CD4-positive, alpha-beta memory T cell (primary cell): ENCODE measurements around the gene LYPD8. TPM values are rescaled to one million over a fixed set of nuclear protein-coding genes. Genes with fewer than 3 reads are reported as not detected.
"Not testable (repeated sequence)": the region's sequence is repeated elsewhere in the genome, so short reads cannot be mapped to it uniquely, and the experiment has no call there.

ENCODE experiments used
- CTCF ChIA-PET: fragments of 350-600 bp; sonication (Branson Sonifier 250); formaldehyde crosslinking; loops from one replicate; lab custom pipeline; 2021; ENCODE audit warnings: inconsistent platforms; ENCODE audit not compliant: partially characterized antibody; lab: Charles Lee
- POLR2A ChIA-PET: fragments of 350-600 bp; sonication (Branson Sonifier 250); formaldehyde crosslinking; loops from one replicate; lab custom pipeline; 2021; ENCODE audit not compliant: partially characterized antibody; lab: Charles Lee
- DNase-seq, 5 donors: peaks; one replicate each; pipeline versions ENCODE4 v3.0.0 to v3.0.0-alpha.2; 2020 to 2022; ENCODE audit warnings: mixed read lengths in 1 of 5
- H3K27ac ChIP-seq: one replicate; pipeline ENCODE4 v1.7.0; 2013; ENCODE audit warnings: low read depth, low read length
- H3K27me3 ChIP-seq: 2 replicates; pipeline ENCODE4 v1.7.0; 2013; ENCODE audit warnings: mild to moderate bottlenecking, low read length, moderate library complexity; ENCODE audit not compliant: insufficient read depth
- H3K36me3 ChIP-seq: 2 replicates; pipeline ENCODE4 v1.7.0; 2013; ENCODE audit warnings: mild to moderate bottlenecking, low read length, moderate library complexity; ENCODE audit not compliant: insufficient read depth
- H3K4me1 ChIP-seq: 2 replicates; pipeline ENCODE4 v1.7.0; 2013; ENCODE audit warnings: mild to moderate bottlenecking, low read length, moderate library complexity; ENCODE audit not compliant: insufficient read depth
- H3K4me3 ChIP-seq, 2 donors: one replicate each; pipeline ENCODE4 v1.7.0; 2013; ENCODE audit warnings: low read length in 2 of 2, mild to moderate bottlenecking in 1 of 2
- H3K9me3 ChIP-seq, 2 donors: one replicate each; pipeline ENCODE4 v1.7.0; 2013; ENCODE audit warnings: low read length in 2 of 2, control low read depth in 1 of 2; ENCODE audit not compliant: control insufficient read depth in 1 of 2
- H3K27ac Mint-ChIP-seq, 7 donors: one replicate each; pipeline ENCODE4 v1.8.0; 2020 to 2021; ENCODE audit warnings: mixed read lengths in 7 of 7, mild to moderate bottlenecking in 6 of 7, inconsistent platforms in 3 of 7, moderate library complexity in 3 of 7
- H3K27me3 Mint-ChIP-seq, 2 donors: one replicate each; pipeline ENCODE4 v1.8.0; 2020 to 2021; ENCODE audit warnings: mixed read lengths in 2 of 2
- H3K36me3 Mint-ChIP-seq, 2 donors: one replicate each; pipeline ENCODE4 v1.8.0; 2020 to 2021; ENCODE audit warnings: mixed read lengths in 2 of 2, inconsistent platforms in 1 of 2, mild to moderate bottlenecking in 1 of 2
- H3K4me1 Mint-ChIP-seq, 4 donors: one replicate each; pipeline ENCODE4 v1.8.0; 2020 to 2021; ENCODE audit warnings: mixed read lengths in 4 of 4, mild to moderate bottlenecking in 1 of 4
- H3K4me3 Mint-ChIP-seq, 8 donors: one replicate each; pipeline ENCODE4 v1.8.0; 2020 to 2021; ENCODE audit warnings: mixed read lengths in 8 of 8, mild to moderate bottlenecking in 7 of 8, moderate library complexity in 6 of 8, inconsistent platforms in 3 of 8
- H3K9me3 Mint-ChIP-seq, 8 donors: one replicate each; pipeline ENCODE4 v1.8.0; 2020 to 2021; ENCODE audit warnings: mixed read lengths in 8 of 8, mild to moderate bottlenecking in 5 of 8, inconsistent platforms in 3 of 8, moderate library complexity in 1 of 8
- intact Hi-C: fragments of 100-400 bp; cut with micrococcal nuclease; formaldehyde crosslinking; loops from one replicate; pipeline ENCODE4 v1.15.1; 2023
- polyA plus RNA-seq, 2 donors: library from polyadenylated mRNA; unstranded; fragments of 300-500 nt; fragmentation: Illumina TruSeq; gene quantifications; one replicate each; pipeline ENCODE4 v1.2.3, GENCODE V29; 2021
- total RNA-seq, 2 experiments: library from RNA; stranded (reverse); gene quantifications; one replicate each; pipeline ENCODE4 v1.2.3, GENCODE V29; 2021

Gene LYPD8
- total and polyA plus RNA-seq, 4 experiments from 2014 or later = not detected

DNA sequence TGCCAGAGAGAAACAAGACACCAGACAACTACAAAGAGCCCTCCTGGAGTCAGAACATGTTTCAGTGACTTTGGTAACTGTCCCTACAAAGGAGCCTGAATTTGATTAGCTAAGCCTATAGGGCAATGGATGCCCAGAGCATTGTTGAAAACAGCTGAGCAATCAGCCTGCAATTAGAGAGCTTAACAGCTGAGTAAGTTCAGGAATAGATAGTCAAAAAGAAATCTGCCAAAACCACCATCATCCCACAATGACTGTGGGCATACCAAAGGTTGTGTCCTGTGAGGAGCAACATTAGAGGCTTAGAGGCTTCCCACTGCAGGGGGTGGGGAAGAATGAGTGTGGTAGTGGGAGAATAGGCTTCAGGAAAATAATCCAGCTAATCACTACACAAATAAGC is 38.0 kb upstream of the LYPD8 start:
- peaks cover 4 to 19% of the 10 kb centered on the region in 2 donors for H3K27me3 Mint-ChIP-seq

DNA sequence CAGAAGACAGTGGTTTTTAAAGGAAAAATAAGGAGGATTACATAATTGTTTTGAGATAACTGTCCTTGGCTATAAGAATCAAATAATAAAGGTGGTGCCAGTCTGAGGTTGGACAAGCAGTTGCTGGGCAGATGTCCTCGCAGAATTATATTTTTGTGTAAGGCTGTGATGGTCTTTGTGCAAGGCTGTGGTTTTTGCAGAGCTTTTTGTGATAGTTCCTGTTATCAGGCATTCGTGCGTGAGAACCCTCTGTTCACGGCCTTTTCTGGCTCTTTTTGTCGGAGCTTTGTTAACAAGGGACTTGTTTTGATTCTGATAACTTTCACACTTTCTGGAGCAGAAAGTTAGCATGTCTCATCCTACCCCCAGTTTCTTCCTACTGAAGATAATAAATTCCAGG is 36.8 kb upstream of the LYPD8 start:
- no peaks in the 10 kb centered on the region for H3K9me3 ChIP-seq
- Mint-ChIP-seq H3K4me3 (no peak overlapping the region), H3K4me1 (no peaks in the 10 kb centered on the region), H3K36me3 (peaks cover 1 to 5% of the 10 kb centered on the region in 2 donors), H3K9me3 (peaks cover 0 to 31% (median 20%) of the 10 kb centered on the region in 8 donors), H3K27ac (no peak overlapping the region), H3K27me3 (peaks cover 4 to 19% of the 10 kb centered on the region in 2 donors)
- ChIA-PET POLR2A (no interaction called here), CTCF (no interaction called here)
- no peaks in the 10 kb centered on the region for H3K27me3 ChIP-seq
- no peak overlapping the region for H3K27ac ChIP-seq
- H3K4me1 ChIP-seq = no peaks in the 10 kb centered on the region
- H3K36me3 ChIP-seq = no peaks in the 10 kb centered on the region
- H3K4me3 ChIP-seq = no peak overlapping the region
- intact Hi-C loops = no loop called here
- no peak for DNase-seq

More for the DNA sequence above, 38.0 kb upstream of the LYPD8 start:
- H3K4me3 Mint-ChIP-seq = no peak overlapping the region
- H3K27me3 ChIP-seq = no peaks in the 10 kb centered on the region
- no peaks in the 10 kb centered on the region for H3K36me3 ChIP-seq
- no peak overlapping the region for H3K27ac Mint-ChIP-seq
- no peaks in the 10 kb centered on the region for H3K4me1 Mint-ChIP-seq
- H3K4me1 ChIP-seq = no peaks in the 10 kb centered on the region
- no peak for DNase-seq
- H3K36me3 Mint-ChIP-seq = peaks cover 1 to 5% of the 10 kb centered on the region in 2 donors
- no peak overlapping the region for H3K27ac ChIP-seq
- H3K4me3 ChIP-seq = no peak overlapping the region
- ChIA-PET POLR2A (no interaction called here), CTCF (no interaction called here)
- H3K9me3 Mint-ChIP-seq = peaks cover 0 to 31% (median 20%) of the 10 kb centered on the region in 8 donors
- intact Hi-C loops = no loop called here
- H3K9me3 ChIP-seq = no peaks in the 10 kb centered on the region

DNA sequence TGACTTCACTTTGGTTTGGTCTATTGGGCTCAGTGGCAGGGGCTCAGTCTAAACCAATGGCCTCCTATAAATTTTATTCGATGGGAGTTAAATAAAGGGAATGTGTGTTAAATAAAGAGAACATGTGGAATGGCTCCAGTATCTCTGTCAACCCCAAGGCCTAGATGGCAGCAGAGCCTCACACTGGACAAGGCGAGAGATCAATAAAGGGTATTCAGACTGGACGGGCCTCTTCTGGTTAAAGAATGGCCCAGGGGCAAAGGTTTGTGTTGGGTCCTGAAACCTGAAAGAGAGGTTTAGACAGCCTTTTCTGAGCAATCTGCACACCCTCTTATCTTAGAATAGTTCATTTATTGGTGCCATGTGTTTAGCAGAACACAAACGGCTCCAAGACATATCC is 35.5 kb upstream of the LYPD8 start:
- Mint-ChIP-seq H3K27me3 (peaks cover 5 to 14% of the 10 kb centered on the region in 2 donors), H3K9me3 (peaks cover 0 to 24% (median 14%) of the 10 kb centered on the region in 8 donors), H3K36me3 (peaks cover 1 to 5% of the 10 kb centered on the region in 2 donors), H3K4me3 (no peak overlapping the region), H3K27ac (no peak overlapping the region), H3K4me1 (no peaks in the 10 kb centered on the region)
- Histone ChIP-seq H3K9me3 (no peaks in the 10 kb centered on the region), H3K4me3 (no peak overlapping the region), H3K27me3 (no peaks in the 10 kb centered on the region), H3K36me3 (no peaks in the 10 kb centered on the region), H3K4me1 (no peaks in the 10 kb centered on the region), H3K27ac (no peak overlapping the region)
- CTCF ChIA-PET = no interaction called here
- no peak for DNase-seq
- intact Hi-C loops = no loop called here
- POLR2A ChIA-PET = no interaction called here

DNA sequence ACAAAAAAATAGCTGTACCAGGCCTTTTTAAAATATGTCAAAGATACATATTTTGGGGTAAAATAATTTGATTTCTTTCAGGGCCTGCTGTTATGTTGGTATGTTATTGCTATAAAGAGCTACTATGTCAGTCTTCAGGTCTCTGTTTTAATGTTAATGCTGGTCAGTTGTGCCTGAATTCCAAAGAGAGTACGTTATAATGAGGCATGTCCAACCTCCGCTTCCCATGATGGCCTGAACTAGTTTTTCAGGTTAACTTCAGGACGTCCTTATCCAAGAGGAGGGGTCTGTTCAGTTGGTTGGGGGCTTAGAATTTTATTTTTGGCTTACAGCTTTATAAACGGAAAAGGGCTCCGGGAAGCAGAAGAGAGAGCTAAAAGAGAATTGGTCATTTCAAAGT is 34.9 kb upstream of the LYPD8 start:
- no peak overlapping the region for H3K4me3 ChIP-seq
- no peaks in the 10 kb centered on the region for H3K36me3 ChIP-seq
- Mint-ChIP-seq H3K9me3 (peaks cover 0 to 19% (median 11%) of the 10 kb centered on the region in 8 donors), H3K4me3 (no peak overlapping the region), H3K27ac (no peak overlapping the region), H3K4me1 (no peaks in the 10 kb centered on the region), H3K27me3 (peaks cover 5 to 10% of the 10 kb centered on the region in 2 donors), H3K36me3 (peaks cover 1 to 5% of the 10 kb centered on the region in 2 donors)
- no peak overlapping the region for H3K27ac ChIP-seq
- H3K4me1 ChIP-seq = no peaks in the 10 kb centered on the region
- CTCF ChIA-PET = no interaction called here
- intact Hi-C loops = no loop called here
- no peaks in the 10 kb centered on the region for H3K9me3 ChIP-seq
- POLR2A ChIA-PET = no interaction called here
- no peaks in the 10 kb centered on the region for H3K27me3 ChIP-seq
- no peak for DNase-seq

DNA sequence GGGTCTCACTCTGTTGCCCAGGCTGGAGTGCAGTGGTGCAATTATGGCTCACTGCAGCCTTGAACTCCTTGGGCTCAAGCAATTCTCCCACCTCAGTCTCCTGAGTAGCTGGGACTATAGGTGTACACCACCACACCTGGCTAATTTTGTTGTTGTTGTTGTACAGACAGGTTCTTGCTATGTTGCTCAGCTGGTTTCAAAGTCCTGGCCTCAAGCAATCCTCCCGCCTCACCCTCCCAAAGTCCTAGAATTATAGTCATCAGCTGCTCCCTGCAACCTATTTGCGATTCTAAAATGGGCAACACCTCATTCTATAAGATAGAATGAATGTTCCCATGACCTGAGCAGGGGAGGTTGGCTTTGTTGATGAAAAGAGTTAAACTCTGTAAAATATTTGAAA is 33.8 kb upstream of the LYPD8 start:
- intact Hi-C loops, H3K27ac Mint-ChIP-seq, H3K36me3 ChIP-seq, H3K4me3 ChIP-seq, DNase-seq, H3K4me3 Mint-ChIP-seq, H3K27ac ChIP-seq, H3K9me3 ChIP-seq, H3K4me1 ChIP-seq, H3K4me1 Mint-ChIP-seq, H3K27me3 ChIP-seq, POLR2A ChIA-PET, H3K36me3 Mint-ChIP-seq, CTCF ChIA-PET: not testable (repeated sequence)
- Mint-ChIP-seq H3K27me3 (peaks cover 5 to 10% of the 10 kb centered on the region in 2 donors), H3K9me3 (peaks cover 0 to 11% (median 8%) of the 10 kb centered on the region in 8 donors)

DNA sequence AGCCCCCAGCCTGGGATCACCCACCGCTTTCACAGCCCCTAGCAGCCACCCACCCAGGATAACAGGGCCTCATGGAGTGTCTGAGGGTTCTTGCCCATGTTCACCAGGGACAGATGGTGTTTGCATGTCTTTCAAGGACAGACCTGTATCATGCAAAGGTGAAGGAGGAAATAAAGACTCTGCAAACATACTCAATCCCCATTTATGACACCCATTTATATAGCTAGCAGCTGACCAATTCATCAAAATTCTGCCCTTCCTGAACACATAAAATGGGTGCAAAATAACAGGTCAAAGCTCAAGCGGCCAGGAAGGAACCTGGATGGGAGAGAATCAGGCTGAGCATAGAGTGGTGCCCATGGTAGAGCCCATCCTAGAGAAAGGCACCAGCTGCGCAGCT is 32.8 kb upstream of the LYPD8 start:
- intact Hi-C loops = no loop called here
- Histone ChIP-seq H3K36me3 (no peaks in the 10 kb centered on the region), H3K4me3 (no peak overlapping the region), H3K27ac (no peak overlapping the region), H3K4me1 (no peaks in the 10 kb centered on the region), H3K9me3 (no peaks in the 10 kb centered on the region), H3K27me3 (no peaks in the 10 kb centered on the region)
- Mint-ChIP-seq H3K36me3 (no peaks in the 10 kb centered on the region), H3K27ac (no peak overlapping the region), H3K4me3 (no peak overlapping the region), H3K4me1 (no peaks in the 10 kb centered on the region), H3K9me3 (peaks cover 0 to 6% (median 0%) of the 10 kb centered on the region in 8 donors), H3K27me3 (peaks cover 5 to 8% of the 10 kb centered on the region in 2 donors)
- DNase-seq = no peak
- ChIA-PET CTCF (no interaction called here), POLR2A (no interaction called here)

DNA sequence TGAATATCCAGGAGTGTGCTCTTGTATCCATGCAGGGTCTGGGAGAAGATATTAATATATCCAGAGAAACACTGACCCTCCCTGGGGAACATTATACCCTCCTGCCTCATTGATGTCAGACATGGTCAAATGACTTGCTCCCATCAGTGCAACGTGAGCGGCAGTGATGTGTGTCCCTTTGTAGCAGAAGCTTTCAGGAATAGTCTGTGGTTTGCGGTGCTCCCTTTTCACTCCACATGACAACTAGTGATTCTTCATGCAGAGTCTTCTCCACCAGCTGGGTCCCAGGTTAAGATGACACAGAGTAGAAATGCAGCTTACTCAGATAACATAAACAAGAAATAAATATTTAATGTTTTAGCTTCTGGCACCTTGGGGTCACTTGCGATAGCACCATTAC is 31.9 kb upstream of the LYPD8 start:
- no peaks in the 10 kb centered on the region for H3K4me1 ChIP-seq
- no peaks in the 10 kb centered on the region for H3K9me3 ChIP-seq
- H3K9me3 Mint-ChIP-seq = peaks cover 0 to 3% (median 0%) of the 10 kb centered on the region in 8 donors
- no peak overlapping the region for H3K27ac Mint-ChIP-seq
- peaks cover 5 to 8% of the 10 kb centered on the region in 2 donors for H3K27me3 Mint-ChIP-seq
- no peaks in the 10 kb centered on the region for H3K27me3 ChIP-seq
- H3K36me3 Mint-ChIP-seq = no peaks in the 10 kb centered on the region
- H3K27ac ChIP-seq = no peak overlapping the region
- no peak for DNase-seq
- no peaks in the 10 kb centered on the region for H3K4me1 Mint-ChIP-seq
- POLR2A ChIA-PET = no interaction called here
- no peak overlapping the region for H3K4me3 Mint-ChIP-seq
- H3K36me3 ChIP-seq = no peaks in the 10 kb centered on the region
- CTCF ChIA-PET = no interaction called here
- no peak overlapping the region for H3K4me3 ChIP-seq
- intact Hi-C loops = no loop called here

DNA sequence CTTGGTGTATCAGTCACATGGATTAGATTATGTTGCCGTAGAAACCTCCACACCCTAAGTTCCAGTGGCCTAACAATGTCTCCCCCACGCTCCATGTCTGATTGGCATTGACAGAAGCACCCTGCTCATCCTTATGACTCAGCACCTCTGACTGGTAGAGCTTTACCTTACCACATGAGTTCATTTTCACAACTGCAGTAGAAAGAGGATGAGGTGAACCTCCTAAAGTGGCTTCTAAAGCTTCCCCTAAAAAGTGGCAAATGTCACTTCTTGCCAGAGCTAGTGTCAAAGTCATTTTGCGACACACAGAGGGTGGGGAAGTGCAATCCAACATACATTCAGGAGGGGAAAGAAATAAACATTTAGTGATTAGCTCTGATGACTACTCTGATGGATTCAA is 30.6 kb upstream of the LYPD8 start:
- no peak overlapping the region for H3K4me3 ChIP-seq
- no peaks in the 10 kb centered on the region for H3K36me3 ChIP-seq
- H3K27me3 Mint-ChIP-seq = peaks cover 6 to 7% of the 10 kb centered on the region in 2 donors
- ChIA-PET POLR2A (no interaction called here), CTCF (no interaction called here)
- H3K27ac Mint-ChIP-seq = no peak overlapping the region
- no peaks in the 10 kb centered on the region for H3K4me1 Mint-ChIP-seq
- H3K27me3 ChIP-seq = no peaks in the 10 kb centered on the region
- H3K9me3 Mint-ChIP-seq = peaks cover 0 to 7% (median 6%) of the 10 kb centered on the region in 8 donors
- H3K27ac ChIP-seq = no peak overlapping the region
- H3K36me3 Mint-ChIP-seq = no peaks in the 10 kb centered on the region
- no peak for DNase-seq
- no peaks in the 10 kb centered on the region for H3K4me1 ChIP-seq
- H3K4me3 Mint-ChIP-seq = no peak overlapping the region
- intact Hi-C loops = no loop called here
- no peaks in the 10 kb centered on the region for H3K9me3 ChIP-seq
